HTERT RPE-1 (cell line): ENCODE measurements around the gene CCL17.

Source experiments
- in situ Hi-C: fragments of 300-500 bp; cut with MboI; formaldehyde crosslinking; loops from 4 replicates; pipeline ENCODE4 v1.14.3; 2020; ENCODE audit warnings: low sequenced_read_pairs

Gene CCL17

GRCh38 chr16:57377080-57377841 lies 27.3 kb upstream of the CCL17 start:
- in situ Hi-C loops: no loop called here

- in situ Hi-C loops: no loop called here
Observed at GRCh38 chr16:57379579-57379978, 25.0 kb upstream of the CCL17 start.

GRCh38 chr16:57380671-57381462 lies 23.7 kb upstream of the CCL17 start:
- in situ Hi-C loops: no loop called here

- in situ Hi-C loops: no loop called here
Observed at GRCh38 chr16:57381791-57382534, 22.6 kb upstream of the CCL17 start.

- in situ Hi-C loops: no loop called here
Observed at GRCh38 chr16:57382535-57383275, 21.9 kb upstream of the CCL17 start.

GRCh38 chr16:57383276-57384247 lies 21.0 kb upstream of the CCL17 start:
- in situ Hi-C loops: no loop called here

- in situ Hi-C loops: no loop called here
Observed at GRCh38 chr16:57384248-57385070, 20.1 kb upstream of the CCL17 start.

- in situ Hi-C loops: no loop called here
Observed at GRCh38 chr16:57385083-57385482, 19.5 kb upstream of the CCL17 start.

GRCh38 chr16:57386381-57386951 lies 18.1 kb upstream of the CCL17 start:
- in situ Hi-C loops: no loop called here

GRCh38 chr16:57387598-57388354 lies 16.8 kb upstream of the CCL17 start:
- in situ Hi-C loops: no loop called here

- in situ Hi-C loops: no loop called here
Observed at GRCh38 chr16:57388359-57389086, 16.0 kb upstream of the CCL17 start.

GRCh38 chr16:57389087-57389468 lies 15.5 kb upstream of the CCL17 start:
- in situ Hi-C loops: no loop called here

- in situ Hi-C loops: no loop called here
Observed at GRCh38 chr16:57390636-57391295, 13.8 kb upstream of the CCL17 start.

- in situ Hi-C loops: no loop called here
Observed at GRCh38 chr16:57391300-57391699, 13.3 kb upstream of the CCL17 start.

GRCh38 chr16:57391708-57392107 lies 12.9 kb upstream of the CCL17 start:
- in situ Hi-C loops: no loop called here

GRCh38 chr16:57392694-57393093 lies 11.9 kb upstream of the CCL17 start:
- in situ Hi-C loops: no loop called here

- in situ Hi-C loops: no loop called here
Observed at GRCh38 chr16:57394444-57394843, 10.1 kb upstream of the CCL17 start.
